Activated T-helper 1 cell treated with Interleukin-2 at 50 U/mL for 16 hours (primary cell): ENCODE data around the gene IL20RB.

Experiments
- DNase-seq: peaks from one replicate; pipeline ENCODE4 v3.0.0-alpha.2; 2020; ENCODE audit warnings: low read depth

IL20RB gene

GRCh38 chr3:137039570-137039969 lies 81.8 kb downstream of the IL20RB start:
- DNase-seq, result no peak

- DNase-seq, result no peak
Observed at GRCh38 chr3:137041251-137041650, 83.5 kb downstream of the IL20RB start.

- no peak for DNase-seq
Observed at GRCh38 chr3:137041686-137042085, 83.9 kb downstream of the IL20RB start.

GRCh38 chr3:137046747-137047146 lies 89.0 kb downstream of the IL20RB start:
- DNase-seq, result no peak

GRCh38 chr3:137047240-137047639 lies 89.5 kb downstream of the IL20RB start:
- DNase-seq, result no peak

GRCh38 chr3:137050281-137050680 lies 92.5 kb downstream of the IL20RB start:
- DNase-seq, result no peak

- DNase-seq, result no peak
Observed at GRCh38 chr3:137052298-137052697, 94.5 kb downstream of the IL20RB start.
